Aorta (tissue), 5 donors: Measurements from ENCODE around the gene PICK1. TPM values are rescaled to one million over a fixed set of nuclear protein-coding genes. Genes with fewer than 3 reads are reported as not detected.

Source experiments
- ATAC-seq: fragments of 200-7000 bp; cut with Tn5 transposase; one replicate; pipeline ENCODE4 v1.9.1; 2022; ENCODE audit warnings: moderate library complexity; ENCODE audit not compliant: low FRiP score
- DNase-seq, 2 donors: peaks; one replicate each; pipeline ENCODE4 v3.0.0-alpha.2; 2020
- H3K27ac ChIP-seq, 2 donors: one replicate each; pipeline ENCODE4 v1.5.1; 2013; ENCODE audit warnings: low read length in 2 of 2, mild to moderate bottlenecking in 2 of 2, moderate library complexity in 2 of 2, control low read depth in 1 of 2, inconsistent platforms in 1 of 2, low read depth in 1 of 2
- H3K27me3 ChIP-seq, 2 donors: one replicate each; pipeline ENCODE4 v1.6.1; 2013; ENCODE audit warnings: control low read depth in 1 of 2, low read length in 1 of 2, mild to moderate bottlenecking in 1 of 2, moderate library complexity in 1 of 2; ENCODE audit not compliant: insufficient read depth in 2 of 2, control insufficient read depth in 1 of 2
- H3K36me3 ChIP-seq, 2 donors: one replicate each; pipeline ENCODE4 v1.6.1; 2013; ENCODE audit warnings: control low read depth in 1 of 2, low read length in 1 of 2, mild to moderate bottlenecking in 1 of 2; ENCODE audit not compliant: insufficient read depth in 2 of 2, control insufficient read depth in 1 of 2
- H3K4me1 ChIP-seq, 2 donors: one replicate each; pipeline ENCODE4 v1.6.1; 2013; ENCODE audit warnings: low read length in 2 of 2, control low read depth in 1 of 2, mild to moderate bottlenecking in 1 of 2, moderate library complexity in 1 of 2; ENCODE audit not compliant: insufficient read depth in 2 of 2, control insufficient read depth in 1 of 2
- H3K4me3 ChIP-seq, 2 donors: one replicate each; pipeline ENCODE4 v1.5.1; 2013; ENCODE audit warnings: low read length in 2 of 2, control low read depth in 1 of 2, mild to moderate bottlenecking in 1 of 2
- H3K9me3 ChIP-seq: one replicate; pipeline ENCODE4 v1.6.1; 2013; ENCODE audit warnings: mild to moderate bottlenecking, low read length; ENCODE audit not compliant: control insufficient read depth
- WGBS, 2 donors: extraction: QIAGEN DNeasy Blood & Tissue Kit; methylation state at CpG; one replicate each; pipeline ENCODE4 v1.1.7; 2013; 5-methylcytosine and 5-hydroxymethylcytosine counted together
- intact Hi-C, 2 donors: fragments of 100-400 bp; cut with DNase I; formaldehyde crosslinking; loops; one replicate each; pipeline versions ENCODE4 v1.14.2 to v1.15.0; 2022
- polyA plus RNA-seq, 2 donors: library from polyadenylated mRNA; stranded (reverse); fragments of 200-250 nt; gene quantifications; one replicate each; pipeline ENCODE4 v1.2.3, GENCODE V29; 2013
- total RNA-seq, 2 donors: library from RNA; stranded (reverse); fragmentation: NEBNext Ultra II Directional; extraction: Animal tissue kit (Norgen Biotek cat#: 25700); gene quantifications; one replicate each; pipeline ENCODE4 v1.2.1, GENCODE V29; 2021
- donor health status: healthy with polysubstance abuse.
- donor health status: Bipolar disorder and iron deficiency.
- donor health status: DM: no; HTN: no; CAD: no.
- donor health status: DM: no; HTN: no; CAD: no.
- donor health status: DM: yes; HTN: yes; CAD: no.

PICK1 gene
- total and polyA plus RNA-seq, 4 donors = 9.5 to 46.2 (median 25.7) TPM

DNA sequence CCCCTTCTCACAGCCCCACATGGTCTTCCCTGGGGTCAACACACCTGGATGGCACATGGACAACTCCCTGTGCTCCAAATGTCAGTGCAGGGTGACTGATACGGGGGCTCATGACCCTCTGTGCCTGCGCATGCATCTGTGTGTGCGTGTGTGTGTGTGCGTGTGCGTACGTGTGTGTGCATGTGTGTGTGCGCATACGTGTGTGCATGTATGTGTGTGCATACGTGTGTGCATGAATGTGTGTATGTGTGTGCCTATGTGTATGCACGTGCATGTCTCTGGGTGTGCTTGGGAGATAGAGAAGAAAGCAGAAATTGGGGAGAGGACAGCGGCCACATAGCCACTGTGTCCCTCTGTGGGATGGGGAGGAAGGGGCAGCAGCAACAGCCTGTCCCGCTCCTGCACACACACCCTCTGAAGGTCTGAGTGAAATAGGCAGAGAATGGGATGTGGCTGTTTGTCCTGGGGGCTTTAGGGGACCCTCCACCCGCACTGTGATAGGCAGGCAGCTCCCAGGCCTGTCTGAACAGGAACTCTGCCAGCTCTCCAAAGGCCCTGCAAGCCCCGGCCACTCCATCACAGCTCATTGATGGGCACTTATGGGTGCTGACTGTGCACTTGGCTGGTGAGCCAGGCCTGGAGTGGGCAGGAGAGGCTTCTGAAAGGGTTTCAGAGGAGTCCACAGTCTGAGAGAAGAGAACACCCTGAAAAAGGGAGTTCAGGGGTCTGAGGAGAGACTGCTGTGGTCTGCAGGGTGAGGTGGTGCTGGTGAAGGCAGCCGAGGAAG lies 28.7 kb upstream of the PICK1 start:
- Histone ChIP-seq H3K4me3 (no peak overlapping the region), H3K27me3 (no peaks in the 10 kb centered on the region), H3K9me3 (no peaks in the 10 kb centered on the region), H3K36me3 (no peaks in the 10 kb centered on the region), H3K27ac (no peak overlapping the region), H3K4me1 (no peaks in the 10 kb centered on the region)
- ATAC-seq (no peak), DNase-seq (no peak)
- intact Hi-C loops = no loop called here
- WGBS, 2 donors = 90 to 92% methylated on average over 15 of the region's 15 CpGs

- Histone ChIP-seq H3K27me3 (no peaks in the 10 kb centered on the region), H3K4me3 (no peak overlapping the region), H3K4me1 (no peaks in the 10 kb centered on the region), H3K36me3 (no peaks in the 10 kb centered on the region), H3K9me3 (no peaks in the 10 kb centered on the region), H3K27ac (no peak overlapping the region)
- no peak for ATAC-seq
- intact Hi-C loops = no loop called here
- DNase-seq = no peak
Measured at GRCh38 chr22:38029370-38029769, 27.8 kb upstream of the PICK1 start.

DNA sequence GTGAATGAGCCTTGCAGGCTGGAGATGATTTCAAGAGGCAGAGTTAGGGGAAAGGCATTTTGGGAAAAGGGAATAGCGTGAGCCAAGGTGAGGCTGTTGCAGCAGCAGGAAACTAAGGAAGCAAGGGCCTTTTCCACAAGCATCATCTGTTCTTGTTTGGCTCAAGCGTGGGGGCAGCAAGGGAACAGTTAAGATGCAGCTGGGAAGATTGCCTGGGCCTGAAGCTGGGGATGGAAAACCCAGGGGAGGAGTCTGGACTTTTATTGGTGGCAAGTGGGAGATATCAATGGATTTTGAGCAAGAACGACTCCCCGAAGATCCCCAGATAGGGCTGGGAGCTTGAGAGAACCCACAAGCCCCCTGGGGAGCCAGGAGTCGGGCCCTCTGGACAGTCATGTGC lies 27.3 kb upstream of the PICK1 start:
- Histone ChIP-seq H3K27ac (no peak overlapping the region), H3K4me1 (no peaks in the 10 kb centered on the region), H3K9me3 (no peaks in the 10 kb centered on the region), H3K36me3 (no peaks in the 10 kb centered on the region), H3K27me3 (no peaks in the 10 kb centered on the region), H3K4me3 (no peak overlapping the region)
- intact Hi-C loops = no loop called here
- WGBS, 2 donors = 87% methylated on average over 5 of the region's 5 CpGs
- no peak for DNase-seq
- no peak for ATAC-seq

- H3K9me3 ChIP-seq = no peaks in the 10 kb centered on the region
- intact Hi-C loops = no loop called here
- no peak overlapping the region for H3K27ac ChIP-seq
- no peaks in the 10 kb centered on the region for H3K4me1 ChIP-seq
- no peaks in the 10 kb centered on the region for H3K36me3 ChIP-seq
- no peak for DNase-seq
- no peak for ATAC-seq
- no peak overlapping the region for H3K4me3 ChIP-seq
- H3K27me3 ChIP-seq = no peaks in the 10 kb centered on the region
- 72 to 78% methylated on average over 16 of the region's 16 CpGs for WGBS, 2 donors
Measured at GRCh38 chr22:38030311-38031133, 26.7 kb upstream of the PICK1 start.

DNA sequence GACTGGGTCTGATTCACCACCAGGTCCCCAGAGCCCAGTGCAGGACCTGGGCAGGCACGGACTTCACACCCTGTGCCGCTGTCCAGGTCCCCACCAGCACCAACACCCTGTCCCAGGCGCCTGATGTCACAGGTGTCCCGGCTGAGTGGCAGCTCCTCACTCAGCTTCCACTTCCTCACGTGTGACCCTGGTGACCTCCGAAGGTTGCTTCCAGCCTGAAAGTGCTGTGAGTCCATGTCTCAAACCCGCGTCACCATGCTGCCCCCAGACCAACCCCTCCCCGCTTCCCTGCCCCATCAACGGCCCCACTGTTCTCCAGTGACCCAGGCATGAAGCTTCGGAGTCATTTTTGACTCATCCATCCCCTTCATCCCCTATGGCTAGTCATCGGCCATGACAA lies 25.7 kb upstream of the PICK1 start:
- no peaks in the 10 kb centered on the region for H3K27me3 ChIP-seq
- no peak for ATAC-seq
- no peak overlapping the region for H3K4me3 ChIP-seq
- H3K9me3 ChIP-seq = no peaks in the 10 kb centered on the region
- H3K36me3 ChIP-seq = no peaks in the 10 kb centered on the region
- intact Hi-C loops = no loop called here
- DNase-seq = peak in 1 of 2 donors; percentile 62
- 90 to 93% methylated on average over 12 of the region's 12 CpGs for WGBS, 2 donors
- H3K4me1 ChIP-seq = no peaks in the 10 kb centered on the region
- H3K27ac ChIP-seq = no peak overlapping the region

DNA sequence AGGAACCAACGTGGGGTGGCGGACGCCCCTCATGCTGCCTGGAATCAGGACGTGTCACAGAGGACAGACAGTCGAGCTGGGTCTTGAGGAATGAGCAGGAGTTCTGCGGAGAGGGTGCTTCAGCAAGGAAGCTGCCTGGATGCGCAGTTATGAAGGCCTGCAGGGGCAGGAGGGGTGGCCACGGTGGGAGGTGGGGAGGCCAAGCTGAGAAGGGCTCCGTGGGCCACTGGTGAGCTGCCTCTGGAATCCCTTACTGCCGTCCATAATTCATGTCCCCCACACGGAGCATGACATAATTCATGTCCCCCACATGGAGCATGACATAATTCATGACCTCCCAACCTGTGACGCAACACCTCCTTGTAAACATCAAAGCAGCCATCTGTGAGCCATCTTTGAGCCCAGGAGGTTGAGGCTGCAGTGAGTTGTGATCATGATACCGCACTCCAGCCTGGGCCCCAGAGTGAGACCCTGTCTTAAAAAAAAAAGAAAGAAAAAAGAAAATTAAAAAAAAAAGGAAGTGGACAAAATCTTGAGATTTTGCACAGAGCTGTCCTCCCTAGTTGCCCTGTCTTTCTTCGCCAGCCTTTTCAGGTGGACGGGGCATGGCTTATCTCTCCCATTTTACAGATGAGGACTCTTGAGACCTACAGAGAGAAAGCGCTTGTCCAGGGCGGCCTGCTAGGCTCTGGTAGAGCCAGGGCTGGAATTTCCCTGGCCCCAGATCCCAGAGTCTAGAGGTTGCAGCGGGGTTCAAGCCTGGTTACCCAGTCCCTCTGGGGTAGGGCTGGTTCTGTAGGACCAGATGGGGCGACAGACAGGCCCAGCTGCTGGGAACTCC lies 24.3 kb upstream of the PICK1 start:
- no peaks in the 10 kb centered on the region for H3K9me3 ChIP-seq
- ATAC-seq (no peak), DNase-seq (no peak)
- no peaks in the 10 kb centered on the region for H3K27me3 ChIP-seq
- H3K36me3 ChIP-seq = no peaks in the 10 kb centered on the region
- intact Hi-C loops = no loop called here
- H3K4me1 ChIP-seq = no peaks in the 10 kb centered on the region
- no peak overlapping the region for H3K27ac ChIP-seq
- no peak overlapping the region for H3K4me3 ChIP-seq
- WGBS, 2 donors = 86 to 88% methylated on average over 19 of the region's 19 CpGs

GRCh38 chr22:38033522-38034277 lies 23.5 kb upstream of the PICK1 start:
- no peaks in the 10 kb centered on the region for H3K4me1 ChIP-seq
- 70 to 80% methylated on average over 27 of the region's 27 CpGs for WGBS, 2 donors
- no peaks in the 10 kb centered on the region for H3K36me3 ChIP-seq
- no peak overlapping the region for H3K27ac ChIP-seq
- no peak overlapping the region for H3K4me3 ChIP-seq
- intact Hi-C loops = no loop called here
- ATAC-seq (peak; percentile 1), DNase-seq (no peak)
- H3K27me3 ChIP-seq = no peaks in the 10 kb centered on the region
- H3K9me3 ChIP-seq = no peaks in the 10 kb centered on the region

DNA sequence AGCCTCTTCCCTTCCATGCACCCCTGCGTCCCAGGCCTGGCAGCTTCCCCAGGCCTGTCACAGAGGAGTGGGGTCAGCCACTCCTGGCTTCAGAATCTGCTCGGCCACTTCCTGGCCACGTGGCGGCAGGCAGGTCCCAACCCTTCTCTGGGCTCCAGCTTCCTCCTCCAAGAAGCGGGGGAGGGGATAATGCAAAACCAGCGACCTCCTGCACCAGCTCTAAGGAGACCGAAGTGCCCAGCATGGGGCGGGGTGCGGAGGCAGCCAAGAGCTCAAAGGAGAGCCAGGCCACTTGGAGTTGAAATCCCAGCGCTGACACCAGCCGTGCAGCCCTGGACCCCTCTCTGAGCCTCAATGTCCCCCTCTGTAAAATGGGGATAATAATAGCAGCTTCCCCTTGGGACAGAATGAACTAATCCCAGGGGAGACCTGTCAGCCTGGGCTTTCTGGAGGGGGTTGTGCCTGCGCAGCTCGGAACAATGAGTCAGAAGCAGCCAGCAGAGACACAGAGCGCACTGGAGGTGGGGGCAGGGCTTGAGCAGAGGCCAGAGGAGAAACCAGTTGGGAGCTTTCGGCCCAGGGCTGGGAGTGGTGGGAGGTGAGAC lies 22.8 kb upstream of the PICK1 start:
- intact Hi-C loops = no loop called here
- Histone ChIP-seq H3K36me3 (no peaks in the 10 kb centered on the region), H3K9me3 (no peaks in the 10 kb centered on the region), H3K27ac (no peak overlapping the region), H3K4me3 (no peak overlapping the region), H3K27me3 (no peaks in the 10 kb centered on the region), H3K4me1 (no peaks in the 10 kb centered on the region)
- peak; percentile 67 for ATAC-seq
- 16 to 24% methylated on average over 15 of the region's 15 CpGs for WGBS, 2 donors
- DNase-seq = peak; percentile 88 to 90
